22Rv1 (cell line): ENCODE results near the gene SRL.
A peak's percentile ranks its signal among the peaks of the same experiment; 100 is the strongest.

Source experiments
- H3K27ac ChIP-seq: fragments of 450-650 bp; 2 replicates; pipeline ENCODE4 v1.5.1; 2017
- ZFX ChIP-seq: fragments of 450-650 bp; IDR thresholded peaks from 2 replicates; pipeline ENCODE4 v1.6.1; 2017; ENCODE audit warnings: antibody characterized with exemption, borderline replicate concordance
- TF ChIP-seq, protein P1 (sequence below): fragments of 450-650 bp; IDR thresholded peaks from 2 replicates; pipeline ENCODE4 v1.5.1; 2017; ENCODE audit warnings: mild to moderate bottlenecking

Gene SRL

DNA sequence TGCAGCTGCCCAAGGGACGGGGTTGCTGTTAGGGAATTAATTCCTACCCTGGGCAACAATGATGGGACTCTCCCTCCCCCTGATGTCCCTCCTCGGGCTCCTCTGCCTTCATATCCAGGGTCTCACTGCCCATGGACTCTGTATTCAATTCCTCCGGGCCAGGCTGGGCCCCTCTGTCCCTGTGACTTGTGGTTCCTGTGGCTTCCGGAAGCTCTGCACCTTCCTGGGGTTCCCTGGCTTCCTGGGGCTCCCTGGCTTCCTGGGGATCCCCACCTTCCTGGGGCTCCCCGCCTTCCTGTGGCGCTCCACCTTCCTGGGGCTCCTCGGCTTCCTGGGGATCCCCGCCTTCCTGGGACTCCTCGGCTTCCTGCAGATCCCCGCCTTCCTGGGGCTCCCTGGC, 35.2 kb downstream of the SRL start:
- no peak for TF ChIP-seq ZFX
- TF ChIP-seq, protein P1, sequence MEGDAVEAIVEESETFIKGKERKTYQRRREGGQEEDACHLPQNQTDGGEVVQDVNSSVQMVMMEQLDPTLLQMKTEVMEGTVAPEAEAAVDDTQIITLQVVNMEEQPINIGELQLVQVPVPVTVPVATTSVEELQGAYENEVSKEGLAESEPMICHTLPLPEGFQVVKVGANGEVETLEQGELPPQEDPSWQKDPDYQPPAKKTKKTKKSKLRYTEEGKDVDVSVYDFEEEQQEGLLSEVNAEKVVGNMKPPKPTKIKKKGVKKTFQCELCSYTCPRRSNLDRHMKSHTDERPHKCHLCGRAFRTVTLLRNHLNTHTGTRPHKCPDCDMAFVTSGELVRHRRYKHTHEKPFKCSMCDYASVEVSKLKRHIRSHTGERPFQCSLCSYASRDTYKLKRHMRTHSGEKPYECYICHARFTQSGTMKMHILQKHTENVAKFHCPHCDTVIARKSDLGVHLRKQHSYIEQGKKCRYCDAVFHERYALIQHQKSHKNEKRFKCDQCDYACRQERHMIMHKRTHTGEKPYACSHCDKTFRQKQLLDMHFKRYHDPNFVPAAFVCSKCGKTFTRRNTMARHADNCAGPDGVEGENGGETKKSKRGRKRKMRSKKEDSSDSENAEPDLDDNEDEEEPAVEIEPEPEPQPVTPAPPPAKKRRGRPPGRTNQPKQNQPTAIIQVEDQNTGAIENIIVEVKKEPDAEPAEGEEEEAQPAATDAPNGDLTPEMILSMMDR = no peak
- no peak overlapping the region for H3K27ac ChIP-seq

DNA sequence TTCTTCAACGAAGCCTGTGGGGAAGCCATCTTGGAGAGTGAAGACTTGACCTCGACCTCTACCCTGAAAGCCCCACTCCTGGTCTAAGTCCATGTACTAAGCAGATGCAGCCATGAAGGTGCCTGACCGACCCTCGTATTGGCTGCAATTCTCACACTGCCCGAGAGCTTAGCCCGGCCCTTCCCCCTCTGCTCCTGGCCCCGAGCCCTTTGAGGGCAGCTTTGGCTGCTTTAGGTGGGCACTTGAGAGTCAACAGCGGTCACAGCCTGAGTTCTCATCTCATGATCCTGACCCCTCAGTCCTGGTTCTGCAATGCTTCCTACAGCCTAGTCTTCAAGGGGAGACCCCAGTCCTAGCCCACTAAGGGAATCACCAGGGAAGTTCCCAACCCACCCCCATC, 35.9 kb downstream of the SRL start:
- H3K27ac ChIP-seq = no peak overlapping the region
- TF ChIP-seq ZFX = no peak
- TF ChIP-seq, protein P1 = no peak

- no peak for TF ChIP-seq ZFX
Observed at GRCh38 chr16:4204521-4204920, 37.4 kb downstream of the SRL start.

GRCh38 chr16:4203748-4204147, 38.1 kb downstream of the SRL start:
- no peak overlapping the region for H3K27ac ChIP-seq
- TF ChIP-seq ZFX = no peak
- TF ChIP-seq, protein P1 = no peak

More at GRCh38 chr16:4204521-4204920, 37.4 kb downstream of the SRL start:
- H3K27ac ChIP-seq = no peak overlapping the region

GRCh38 chr16:4202615-4203345, 39.1 kb downstream of the SRL start:
- H3K27ac ChIP-seq = no peak overlapping the region
- TF ChIP-seq, protein P1 = no peak
- no peak for TF ChIP-seq ZFX

- H3K27ac ChIP-seq = no peak overlapping the region
- TF ChIP-seq, protein P1 = no peak
- TF ChIP-seq ZFX = no peak
Observed at GRCh38 chr16:4200781-4201137, 41.1 kb downstream of the SRL start.

DNA sequence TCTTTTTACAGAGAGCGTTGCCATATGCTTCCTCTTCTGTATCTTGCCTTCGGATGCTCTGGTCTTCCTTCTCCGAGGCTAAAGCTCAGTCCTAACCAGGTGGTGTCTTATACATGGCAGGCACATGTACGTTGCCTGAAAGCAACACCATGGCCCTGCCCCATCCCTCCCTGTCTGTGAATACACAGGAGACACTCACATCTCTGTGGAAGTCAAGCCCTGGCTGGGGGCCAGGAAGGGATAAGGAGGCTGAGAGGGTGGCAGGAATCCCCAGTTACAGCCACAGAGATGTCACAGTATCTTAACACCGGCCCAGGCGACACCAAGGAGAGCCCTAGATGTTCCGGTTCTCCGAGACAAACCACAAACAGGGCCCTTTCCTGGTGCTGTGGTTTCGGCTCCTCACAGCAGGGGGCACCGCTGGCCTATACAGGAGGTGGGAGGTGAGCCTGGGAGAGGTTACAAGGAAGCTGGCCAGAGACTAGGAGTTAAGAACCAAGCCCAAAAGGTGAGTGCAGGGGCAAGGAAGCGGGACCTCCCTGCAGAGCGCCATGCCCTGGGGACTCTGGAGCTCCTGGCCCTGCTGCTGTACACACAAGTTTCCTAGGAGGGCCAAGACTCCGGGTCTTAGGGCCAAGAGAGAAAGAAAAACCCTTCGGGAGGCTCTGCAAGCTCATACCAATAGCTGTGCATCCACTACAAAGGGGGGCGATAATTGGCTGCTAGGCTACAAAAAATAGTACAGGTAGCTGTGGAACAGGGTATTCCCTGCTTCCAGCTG, 41.7 kb downstream of the SRL start:
- TF ChIP-seq, protein P1 = peak; percentile 81
- no peak for TF ChIP-seq ZFX

More for the DNA sequence above, 41.7 kb downstream of the SRL start:
- no peak overlapping the region for H3K27ac ChIP-seq
